GM21723 (cell line): Measurements from ENCODE around the gene SHROOM3.

Experiments
- ATAC-seq: cut with Tn5 transposase; IDR thresholded peaks from one replicate; pipeline ENCODE4 v1.9.1; 2021; ENCODE audit warnings: mild to moderate bottlenecking, moderate library complexity; ENCODE audit not compliant: unreplicated experiment

SHROOM3 gene

GRCh38 chr4:76800902-76801301 is 365.9 kb downstream of the SHROOM3 start:
- no peak for ATAC-seq

- ATAC-seq = no peak
Observed at GRCh38 chr4:76801621-76802235, 366.7 kb downstream of the SHROOM3 start.

GRCh38 chr4:76802236-76803021 is 367.4 kb downstream of the SHROOM3 start:
- ATAC-seq = no peak

DNA sequence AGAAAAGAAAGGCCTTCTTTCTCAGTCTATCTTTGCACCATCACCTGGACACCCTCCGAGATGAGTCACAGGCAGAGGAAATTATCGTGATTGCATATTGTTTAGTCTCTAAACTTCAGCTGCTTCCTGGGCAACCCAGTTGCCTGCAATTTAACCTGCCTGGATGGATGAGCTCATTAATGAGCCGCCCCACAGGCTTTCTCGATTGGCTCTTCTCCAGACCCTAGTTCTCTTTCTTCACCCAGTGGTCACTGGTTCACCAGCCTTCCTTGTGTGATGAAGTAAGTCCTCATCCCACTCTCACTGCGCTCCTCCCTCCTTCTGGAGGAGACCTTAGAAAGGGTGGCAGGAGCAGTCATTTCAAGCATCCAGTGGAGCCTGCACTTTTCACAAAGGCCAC is 368.5 kb downstream of the SHROOM3 start:
- ATAC-seq = no peak

GRCh38 chr4:76804096-76804495 is 369.1 kb downstream of the SHROOM3 start:
- ATAC-seq = no peak

GRCh38 chr4:76806346-76806745 is 371.3 kb downstream of the SHROOM3 start:
- ATAC-seq = no peak

DNA sequence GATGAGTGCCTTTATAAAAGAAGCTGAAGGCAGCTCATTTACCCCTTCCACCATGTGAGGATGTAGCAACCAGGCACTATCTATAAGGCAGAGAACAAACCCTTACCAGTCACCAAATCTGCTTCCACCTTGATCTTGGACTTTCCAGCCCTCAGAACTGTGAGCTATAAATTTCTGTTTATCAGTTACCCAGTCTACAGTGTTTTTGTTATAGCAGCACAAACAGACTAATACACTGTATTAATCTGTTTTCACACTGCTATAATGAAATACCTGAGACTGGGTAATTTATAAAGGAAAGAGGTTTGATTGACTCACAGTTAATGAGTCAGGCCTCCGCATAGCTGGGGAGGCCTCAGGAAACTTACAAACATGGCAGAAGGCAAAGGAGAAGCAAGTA is 371.7 kb downstream of the SHROOM3 start:
- no peak for ATAC-seq

DNA sequence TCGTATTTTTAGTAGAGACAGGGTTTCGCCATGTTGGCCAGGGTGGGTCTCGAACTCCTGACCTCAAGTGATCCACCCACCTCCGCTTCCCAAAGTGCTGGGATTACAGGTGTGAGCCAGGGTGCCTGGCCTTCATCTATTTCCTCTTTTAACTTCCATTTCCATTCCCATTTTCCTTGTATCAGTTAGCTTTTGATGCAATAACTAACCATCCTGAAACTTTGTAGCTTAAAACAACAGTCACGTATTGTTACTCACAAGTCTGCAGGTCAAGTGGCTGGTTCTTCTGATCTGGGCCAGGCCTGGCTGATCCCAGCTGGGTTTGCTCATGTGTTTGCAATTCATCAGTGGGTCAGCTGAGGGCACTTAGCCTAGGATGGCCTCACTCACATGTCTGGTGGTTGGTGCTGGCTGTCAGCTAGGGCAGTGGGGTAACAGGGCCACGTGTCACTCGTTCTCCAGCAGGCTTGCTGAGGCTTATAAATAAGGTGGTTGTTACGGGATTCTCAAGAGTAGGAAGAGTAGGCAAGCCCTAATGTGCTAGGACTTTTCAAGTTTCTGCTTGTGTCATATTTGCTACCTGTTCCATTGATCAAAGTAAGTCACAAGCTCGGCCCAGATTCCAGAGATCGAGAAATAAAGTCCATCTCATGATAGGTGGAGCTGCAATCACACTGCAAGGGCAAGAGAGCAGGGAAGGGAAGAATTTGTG is 374.7 kb downstream of the SHROOM3 start:
- no peak for ATAC-seq

GRCh38 chr4:76811604-76812412 is 376.8 kb downstream of the SHROOM3 start:
- ATAC-seq = no peak

DNA sequence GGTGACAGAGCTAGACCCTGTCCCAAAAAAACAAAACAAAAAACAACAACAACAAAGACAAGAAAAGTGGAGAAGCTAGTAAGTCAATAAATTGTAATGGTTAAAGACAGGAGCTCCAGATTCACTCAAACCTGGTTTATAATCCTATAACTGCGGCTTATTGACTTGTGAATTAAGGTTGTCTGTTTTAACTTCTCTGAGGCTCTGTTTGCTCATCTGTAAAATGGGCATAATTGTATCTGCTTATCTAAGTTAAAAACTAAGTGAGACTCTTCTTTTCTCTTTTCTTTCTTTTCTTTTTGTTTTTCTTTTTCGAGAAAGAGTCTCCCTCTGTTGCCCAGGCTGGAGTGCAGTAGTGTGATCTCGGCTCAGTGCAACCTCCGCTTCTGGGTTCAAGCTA is 378.0 kb downstream of the SHROOM3 start:
- no peak for ATAC-seq

GRCh38 chr4:76821641-76822040 is 386.6 kb downstream of the SHROOM3 start:
- no peak for ATAC-seq

GRCh38 chr4:76822303-76822702 is 387.3 kb downstream of the SHROOM3 start:
- ATAC-seq = no peak

- no peak for ATAC-seq
Observed at GRCh38 chr4:76823495-76823894, 388.5 kb downstream of the SHROOM3 start.

- no peak for ATAC-seq
Observed at GRCh38 chr4:76830612-76830963, 395.6 kb downstream of the SHROOM3 start.

DNA sequence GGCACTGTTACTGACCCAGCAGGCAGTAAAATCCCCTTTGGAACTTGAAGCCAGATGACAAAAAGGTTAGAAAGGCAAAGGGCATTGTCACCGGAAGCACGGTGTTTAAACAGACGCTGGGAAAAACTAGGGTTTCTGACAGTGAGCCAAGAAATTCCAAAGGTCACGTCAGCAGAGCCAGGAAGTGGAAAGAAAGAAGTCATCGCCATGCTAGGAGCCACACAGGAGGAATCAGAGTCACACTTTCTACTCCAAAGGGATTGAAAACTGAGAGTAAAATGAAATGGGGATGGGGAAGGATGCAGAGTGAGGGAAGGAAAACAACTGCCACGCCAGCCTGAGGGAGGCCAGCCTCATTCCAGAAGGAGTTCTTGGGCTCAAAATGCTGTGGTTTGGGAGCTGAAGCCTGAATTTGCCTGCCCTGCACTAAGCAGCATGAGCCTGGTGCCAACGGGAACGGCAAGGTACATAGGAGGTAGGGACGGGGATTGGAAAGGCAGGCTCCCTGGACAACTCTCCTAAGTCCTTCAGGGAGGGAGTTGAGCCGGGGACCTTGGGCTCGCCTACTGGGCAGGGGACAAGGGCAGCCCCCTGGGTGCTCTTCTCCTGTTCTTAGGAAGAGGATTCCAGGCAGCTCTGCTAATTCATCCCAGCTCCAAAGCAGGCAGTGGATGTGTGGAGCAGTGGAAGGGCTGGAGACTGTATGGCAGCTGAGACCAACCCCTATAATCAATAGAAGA is 396.1 kb downstream of the SHROOM3 start:
- no peak for ATAC-seq

GRCh38 chr4:76831711-76832373 is 396.8 kb downstream of the SHROOM3 start:
- ATAC-seq = no peak
